Kidney capillary endothelial cell (primary cell): ENCODE data around the gene UCK1.
"Not testable (repeated sequence)": the region's sequence is repeated elsewhere in the genome, so short reads cannot be mapped to it uniquely, and the experiment has no call there.

Experiments
- DNase-seq: peaks from one replicate; pipeline ENCODE4 v3.0.0-alpha.2; 2018; ENCODE audit warnings: low spot score

Gene UCK1

GRCh38 chr9:131523451-131524435 is 7.3 kb downstream of the UCK1 start:
- no peak for DNase-seq

GRCh38 chr9:131523086-131523388 is 8.0 kb downstream of the UCK1 start:
- no peak for DNase-seq

GRCh38 chr9:131522257-131523085 is 8.6 kb downstream of the UCK1 start:
- no peak for DNase-seq

GRCh38 chr9:131521822-131522221 is 9.2 kb downstream of the UCK1 start:
- DNase-seq: no peak

- DNase-seq: no peak
These were observed 9.9 kb downstream of the UCK1 start for GRCh38 chr9:131521203-131521602.

GRCh38 chr9:131520503-131520902 is 10.6 kb downstream of the UCK1 start:
- no peak for DNase-seq

GRCh38 chr9:131518553-131518952 is 12.5 kb downstream of the UCK1 start:
- no peak for DNase-seq

GRCh38 chr9:131517761-131518190 is 13.3 kb downstream of the UCK1 start:
- no peak for DNase-seq

GRCh38 chr9:131516930-131517329 is 14.1 kb downstream of the UCK1 start:
- DNase-seq: no peak

GRCh38 chr9:131516100-131516499 is 15.0 kb downstream of the UCK1 start:
- no peak for DNase-seq

- not testable (repeated sequence) for DNase-seq
These were observed 15.5 kb downstream of the UCK1 start for GRCh38 chr9:131515559-131516031.

GRCh38 chr9:131513177-131513576 is 17.9 kb downstream of the UCK1 start:
- no peak for DNase-seq

- no peak for DNase-seq
These were observed 19.2 kb downstream of the UCK1 start for GRCh38 chr9:131511880-131512279.

GRCh38 chr9:131511416-131511815 is 19.6 kb downstream of the UCK1 start:
- no peak for DNase-seq

GRCh38 chr9:131505012-131505411 is 26.1 kb downstream of the UCK1 start:
- DNase-seq: no peak

- DNase-seq: no peak
These were observed 27.2 kb downstream of the UCK1 start for GRCh38 chr9:131503626-131504465.

- DNase-seq: peak; percentile 77
These were observed 28.1 kb downstream of the UCK1 start, which contains the start of gene POMT1 for GRCh38 chr9:131502781-131503625. Gene POMT1, plus strand, starts transcription at chr9:131502918. Its CDS starts 1,301 bp downstream, at chr9:131504219.

GRCh38 chr9:131500939-131501541 is 30.0 kb downstream of the UCK1 start:
- DNase-seq: no peak

GRCh38 chr9:131500377-131500776 is 30.7 kb downstream of the UCK1 start:
- DNase-seq: no peak

- no peak for DNase-seq
These were observed 31.8 kb downstream of the UCK1 start for GRCh38 chr9:131499254-131499767.
